ENCODE data around the gene PLEKHO1. TPM values are rescaled to one million over a fixed set of nuclear protein-coding genes. Genes with fewer than 3 reads are reported as not detected.

PLEKHO1 gene
- total and polyA plus RNA-seq, 2 of the 4 experiments (the other 2 are of a cell fraction) = 51.4 to 56.0 TPM

GRCh38 chr1:150150133-150151021 lies 661 bp downstream of the PLEKHO1 start:
- Histone ChIP-seq H2BK15ac (ENCODE audit: low read depth, low read length) (peak overlapping the region; percentile 79), H3K4me1 (ENCODE audit: control insufficient read depth, insufficient read depth, low read length) (peaks cover 20% of the 10 kb centered on the region), H2BK5ac (ENCODE audit: low read depth, low read length, poor library complexity, severe bottlenecking) (peak overlapping the region; percentile 88), H2BK120ac (ENCODE audit: low read depth, low read length) (peak overlapping the region; percentile 83), H3K27me3 (ENCODE audit: control insufficient read depth, insufficient read depth, low read length) (no peaks in the 10 kb centered on the region), H3K27ac (ENCODE audit: insufficient read depth, low read length) (peak overlapping the region; percentile 98), H4K20me1 (ENCODE audit: insufficient read depth, low read length) (peaks cover 27% of the 10 kb centered on the region), H2AFZ (replicated peaks; ENCODE audit: low read length, poor library complexity) (peak overlapping the region; percentile 80), H4K91ac (ENCODE audit: insufficient read depth, low read depth, low read length) (peak overlapping the region; percentile 96), H3K9me1 (ENCODE audit: insufficient read depth, low read length) (peaks cover 19% of the 10 kb centered on the region), H3K79me1 (ENCODE audit: low read depth in 1 of 2, low read length in 2 of 2) (peaks cover 26 to 64% of the 10 kb centered on the region in 2 experiments), H2AK9ac (replicated peaks; ENCODE audit: low read depth, low read length, poor library complexity) (peak overlapping the region; percentile 98), H3K23ac (ENCODE audit: low read depth, low read length) (peak overlapping the region; percentile 100), H2BK20ac (ENCODE audit: low read depth, low read length) (peak overlapping the region; percentile 58; the same call in 1 of the 2 replicates), H3K4ac (ENCODE audit: low read depth, low read length) (peak overlapping the region; percentile 99), H3K14ac (replicated peaks; ENCODE audit: low read depth, low read length) (peak overlapping the region; percentile 98), H3K4me2 (ENCODE audit: low read depth, low read length) (peak overlapping the region; percentile 97), H3K18ac (ENCODE audit: low read depth, low read length) (peak overlapping the region; percentile 94), H3K36me3 (ENCODE audit: control insufficient read depth, insufficient read depth, low read length) (peaks cover 36% of the 10 kb centered on the region), H3K9me3 (ENCODE audit: control insufficient read depth, insufficient read depth, low read length) (no peaks in the 10 kb centered on the region), H2AK5ac (ENCODE audit: low read depth, low read length) (peak overlapping the region; percentile 60), H3K9ac (ENCODE audit: low read depth, low read length) (peak overlapping the region; percentile 99), H3K4me3 (ENCODE audit: insufficient read depth, low read depth, low read length) (peak overlapping the region; percentile 97), H3K56ac (ENCODE audit: extremely low read depth, insufficient read depth, low read length) (peak overlapping the region; percentile 99), H4K8ac (ENCODE audit: low read depth in 2 of 2, low read length in 2 of 2) (peak overlapping the region; percentile 86 to 91), H4K5ac (ENCODE audit: low read depth, low read length) (peak overlapping the region; percentile 97)
- no TSS peak for BruUV-seq (replicated peaks)
- DNase-seq (no peak), ATAC-seq (ENCODE audit: low read depth) (no peak)
- WGBS, 2 experiments (ENCODE audit: extremely low coverage in 2 of 2, insufficient read length in 1 of 2) = 0% methylated on average over 35 of the region's 114 CpGs; no CpG with 5 or more reads in 1 of the 2 experiments
- POLR2A ChIA-PET (ENCODE audit: unreplicated experiment) = interaction anchor here (0.8 to 1.3 kb wide), 4 partner anchors 9 to 263 kb away, joined by 3 to 7 read pairs (median 4); a partner anchor contains a TSS
- intact Hi-C loops (cut with micrococcal nuclease) (no loop called here), in situ Hi-C loops (cut with MboI; ENCODE audit: low sequenced_read_pairs) (no loop called here), dilution Hi-C loops (cut with HindIII; ENCODE audit: low sequenced_read_pairs, unreplicated experiment) (no loop called here)
- CTCF ChIA-PET = interaction anchor here (0.9 to 1.6 kb wide), 3 partner anchors 8 to 14 kb away, joined by 3 to 5 read pairs (median 4); no protein-coding TSS in a partner anchor
- TF ChIP-seq FOS (IDR thresholded peaks at IDR 0.05; ENCODE audit: low read depth, low read length) = no peak
- no peak for TF ChIP-seq RAD21 (IDR thresholded peaks at IDR 0.05; ENCODE audit: low read length)
- no peak for TF ChIP-seq RCOR1 (IDR thresholded peaks at IDR 0.05; ENCODE audit: insufficient replicate concordance, low read length)
- peak; percentile 31; the same call in 1 of the 2 replicates for TF ChIP-seq MAZ (IDR thresholded peaks at IDR 0.05; ENCODE audit: borderline replicate concordance, low read depth, low read length)
- no peak for TF ChIP-seq CEBPB (IDR thresholded peaks at IDR 0.05; ENCODE audit: low read depth, low read length)
